ENCODE results near the gene FNDC5. TPM values are rescaled to one million over a fixed set of nuclear protein-coding genes. Genes with fewer than 3 reads are reported as not detected.

FNDC5 gene
- total and polyA plus RNA-seq, 4 donors: 0.43 to 10.5 (median 2.0) TPM

GRCh38 chr1:32865639-32866405 lies 4.9 kb downstream of the FNDC5 start:
- no peaks in the 10 kb centered on the region for H3K27me3 ChIP-seq (ENCODE audit: control insufficient read depth in 4 of 4, insufficient read depth in 4 of 4, low read length in 3 of 4)
- no peak overlapping the region for H3K9ac ChIP-seq (ENCODE audit: low read depth in 1 of 2, low read length in 2 of 2)
- TF ChIP-seq, protein P1, sequence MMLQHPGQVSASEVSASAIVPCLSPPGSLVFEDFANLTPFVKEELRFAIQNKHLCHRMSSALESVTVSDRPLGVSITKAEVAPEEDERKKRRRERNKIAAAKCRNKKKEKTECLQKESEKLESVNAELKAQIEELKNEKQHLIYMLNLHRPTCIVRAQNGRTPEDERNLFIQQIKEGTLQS (IDR thresholded peaks at IDR 0.05): no peak
- TF ChIP-seq RAD21 (IDR thresholded peaks at IDR 0.05): no peak
- TF ChIP-seq SP1 (IDR thresholded peaks at IDR 0.05): no peak
- TF ChIP-seq JUND (IDR thresholded peaks at IDR 0.05): no peak
- no peak for TF ChIP-seq HNF4G (IDR thresholded peaks at IDR 0.05)
- TF ChIP-seq RXRA (IDR thresholded peaks at IDR 0.05): peak in 1 of 2 donors; percentile 57
- no peak for TF ChIP-seq YY1 (IDR thresholded peaks at IDR 0.05)
- peaks cover 6 to 39% (median 34%) of the 10 kb centered on the region in 4 donors for H3K4me1 ChIP-seq (ENCODE audit: control insufficient read depth in 4 of 4, insufficient read depth in 4 of 4, low read length in 3 of 4)
- WGBS: 41% methylated on average over 3 of the region's 3 CpGs
- H3K9me3 ChIP-seq (ENCODE audit: control insufficient read depth in 4 of 4, low read length in 3 of 4): no peaks in the 10 kb centered on the region
- peaks cover 0 to 8% (median 3%) of the 10 kb centered on the region in 4 donors for H3K36me3 ChIP-seq (ENCODE audit: control insufficient read depth in 4 of 4, insufficient read depth in 3 of 4, low read depth in 1 of 4, low read length in 3 of 4)
- DNase-seq (ENCODE audit: low spot score): no peak
- H3K27ac ChIP-seq (ENCODE audit: low read depth in 1 of 2, low read length in 2 of 2): peak overlapping the region; percentile 92 to 95
- no peak overlapping the region for H3K4me3 ChIP-seq (ENCODE audit: low read depth in 1 of 3, low read length in 3 of 3)

DNA sequence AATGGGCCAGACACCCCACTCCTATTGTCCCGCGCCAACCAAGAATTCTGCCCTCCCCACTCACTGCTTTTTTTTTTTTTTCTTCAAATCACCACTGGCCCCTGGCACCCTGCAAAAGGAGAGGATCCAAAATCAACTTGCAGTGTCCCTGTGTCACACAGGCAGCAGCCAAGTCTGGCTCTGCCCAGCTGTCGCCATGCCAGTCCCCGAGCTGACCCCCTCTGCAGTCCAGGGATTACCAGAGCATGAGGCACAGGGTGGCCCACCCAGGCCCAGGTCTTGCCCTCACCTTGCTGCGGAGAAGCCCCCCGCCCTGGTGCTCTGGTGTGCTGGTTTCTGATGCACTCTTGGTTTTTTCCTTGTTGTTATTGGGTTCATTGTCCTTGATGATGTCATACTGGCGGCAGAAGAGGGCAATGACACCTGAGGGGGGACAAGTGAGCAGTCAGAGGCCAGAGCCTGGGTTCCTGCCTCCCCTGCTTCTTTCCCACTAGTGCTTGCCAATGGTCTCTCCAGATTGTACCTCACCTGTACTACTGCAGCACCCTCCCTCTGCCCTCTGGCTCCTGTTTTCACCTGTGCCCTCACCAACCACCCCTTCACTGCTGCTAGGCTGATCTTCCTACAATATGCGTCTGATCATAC lies 6.2 kb downstream of the FNDC5 start:
- no peaks in the 10 kb centered on the region for H3K27me3 ChIP-seq (ENCODE audit: control insufficient read depth in 4 of 4, insufficient read depth in 4 of 4, low read length in 3 of 4)
- peak overlapping the region in 1 of 2 donors; percentile 41 for H3K9ac ChIP-seq (ENCODE audit: low read depth in 1 of 2, low read length in 2 of 2)
- DNase-seq (ENCODE audit: low spot score): no peak
- peak overlapping the region in 1 of 3 donors; percentile 25 for H3K4me3 ChIP-seq (ENCODE audit: low read depth in 1 of 3, low read length in 3 of 3)
- peak; percentile 58 to 67 for TF ChIP-seq HNF4A (conservative IDR thresholded peaks at IDR 0.05)
- TF ChIP-seq FOXA1 (IDR thresholded peaks at IDR 0.05): peak; percentile 52
- no peak for TF ChIP-seq HNF4G (IDR thresholded peaks at IDR 0.05)
- no peak for TF ChIP-seq NR2F2 (IDR thresholded peaks at IDR 0.05)
- TF ChIP-seq TAF1 (conservative IDR thresholded peaks at IDR 0.05): no peak
- peak; percentile 57 for TF ChIP-seq YY1 (IDR thresholded peaks at IDR 0.05)
- peak; percentile 89 to 91 for TF ChIP-seq JUND (IDR thresholded peaks at IDR 0.05)
- no peak for TF ChIP-seq EGR1 (IDR thresholded peaks at IDR 0.05; ENCODE audit: low read depth in 2 of 2)
- TF ChIP-seq RAD21 (IDR thresholded peaks at IDR 0.05): peak; percentile 13 to 30
- TF ChIP-seq SP1 (IDR thresholded peaks at IDR 0.05): peak; percentile 78
- TF ChIP-seq CTCF (IDR thresholded peaks at IDR 0.05; ENCODE audit: low read depth, low read length, missing input control): no peak
- TF ChIP-seq ZBTB33 (IDR thresholded peaks at IDR 0.05): peak; percentile 47
- TF ChIP-seq, protein P1 (IDR thresholded peaks at IDR 0.05): peak; percentile 90
- no peak for TF ChIP-seq GABPA (IDR thresholded peaks at IDR 0.05 in 1 of 2, conservative IDR thresholded peaks at IDR 0.05 in 1 of 2)
- peak; percentile 72 for TF ChIP-seq FOXA2 (IDR thresholded peaks at IDR 0.05)
- TF ChIP-seq REST (IDR thresholded peaks at IDR 0.05): peak; percentile 36
- peak; percentile 97 to 98 for TF ChIP-seq RXRA (IDR thresholded peaks at IDR 0.05)
- TF ChIP-seq, protein P2, sequence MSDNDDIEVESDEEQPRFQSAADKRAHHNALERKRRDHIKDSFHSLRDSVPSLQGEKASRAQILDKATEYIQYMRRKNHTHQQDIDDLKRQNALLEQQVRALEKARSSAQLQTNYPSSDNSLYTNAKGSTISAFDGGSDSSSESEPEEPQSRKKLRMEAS (IDR thresholded peaks at IDR 0.05): peak; percentile 33
- H3K36me3 ChIP-seq (ENCODE audit: control insufficient read depth in 4 of 4, insufficient read depth in 3 of 4, low read depth in 1 of 4, low read length in 3 of 4): peaks cover 0 to 10% (median 3%) of the 10 kb centered on the region in 4 donors
- peaks cover 4 to 34% (median 26%) of the 10 kb centered on the region in 4 donors for H3K4me1 ChIP-seq (ENCODE audit: control insufficient read depth in 4 of 4, insufficient read depth in 4 of 4, low read length in 3 of 4)
- H3K27ac ChIP-seq (ENCODE audit: low read depth in 1 of 2, low read length in 2 of 2): peak overlapping the region; percentile 92 to 95
- no peaks in the 10 kb centered on the region for H3K9me3 ChIP-seq (ENCODE audit: control insufficient read depth in 4 of 4, low read length in 3 of 4)
- 36% methylated on average over 8 of the region's 8 CpGs for WGBS
